ENCODE results near the gene TMEM129.

Gene TMEM129

DNA sequence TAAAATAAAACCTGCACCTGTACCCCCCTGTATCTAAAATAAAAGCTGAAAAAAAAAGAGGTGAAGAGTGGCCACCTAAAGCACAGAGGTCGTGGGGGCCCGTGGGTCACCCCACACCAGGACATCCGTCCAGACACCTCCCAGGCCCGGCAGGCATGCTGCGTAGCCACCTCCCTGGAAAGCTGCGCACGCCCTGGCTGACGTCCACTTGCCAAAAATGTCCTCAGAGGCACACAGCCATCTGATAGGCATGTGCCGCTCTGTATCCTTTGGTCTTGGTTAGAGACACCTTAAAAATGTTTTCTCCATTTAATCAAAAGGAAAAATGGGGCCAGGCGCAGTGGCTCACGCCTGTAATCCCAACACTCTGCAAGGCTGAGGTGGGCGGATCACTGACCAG is 54.7 kb downstream of the TMEM129 start:
- no peak for DNase-seq
